GM23338 (cell line): ENCODE results near the gene FILIP1L.

Source experiments
- CREB1 ChIP-seq: fragments of 250-450 bp; sonication (Bioruptor Pico); IDR thresholded peaks from 2 replicates; pipeline ENCODE4 v1.5.0; 2020; ENCODE audit warnings: low read depth, mild to moderate bottlenecking, moderate library complexity
- ETS1 ChIP-seq: IDR thresholded peaks from 2 replicates; pipeline ENCODE4 v1.6.1; 2016; ENCODE audit warnings: antibody characterized with exemption
- EZH2 ChIP-seq: fragments of 200-600 bp; sonication (generic); IDR thresholded peaks from one replicate; pipeline ENCODE4 v1.8.0; 2017; ENCODE audit warnings: antibody characterized with exemption, mild to moderate bottlenecking, low read depth; ENCODE audit not compliant: unreplicated experiment
- EZH2phosphoT487 ChIP-seq: fragments of 200-600 bp; sonication (generic); IDR thresholded peaks from one replicate; pipeline ENCODE4 v1.8.1; 2018; ENCODE audit warnings: antibody characterized with exemption; ENCODE audit not compliant: unreplicated experiment
- JUNB ChIP-seq: IDR thresholded peaks from one replicate; pipeline ENCODE4 v1.6.1; 2016; ENCODE audit warnings: antibody characterized with exemption; ENCODE audit not compliant: unreplicated experiment
- POLR2AphosphoS5 ChIP-seq: IDR thresholded peaks from 2 replicates; pipeline ENCODE4 v1.6.1; 2016; ENCODE audit warnings: antibody characterized with exemption, low read depth
- ZNF114 ChIP-seq: fragments of 250-450 bp; sonication (Bioruptor Pico); IDR thresholded peaks from 2 replicates; pipeline ENCODE4 v1.5.0; 2020; ENCODE audit warnings: mild to moderate bottlenecking, moderate library complexity
- TF ChIP-seq, protein P1 (sequence below), 2 experiments: fragments of 200-600 bp in 1 of 2; sonication (generic) in 1 of 2; conservative IDR thresholded peaks; 2 replicates each; pipeline versions ENCODE4 v1.5.1 to v1.6.1; 2016 to 2017; ENCODE audit warnings: antibody characterized with exemption in 2 of 2, low read depth in 2 of 2, mild to moderate bottlenecking in 2 of 2, moderate library complexity in 1 of 2

- TF ChIP-seq, protein P1, sequence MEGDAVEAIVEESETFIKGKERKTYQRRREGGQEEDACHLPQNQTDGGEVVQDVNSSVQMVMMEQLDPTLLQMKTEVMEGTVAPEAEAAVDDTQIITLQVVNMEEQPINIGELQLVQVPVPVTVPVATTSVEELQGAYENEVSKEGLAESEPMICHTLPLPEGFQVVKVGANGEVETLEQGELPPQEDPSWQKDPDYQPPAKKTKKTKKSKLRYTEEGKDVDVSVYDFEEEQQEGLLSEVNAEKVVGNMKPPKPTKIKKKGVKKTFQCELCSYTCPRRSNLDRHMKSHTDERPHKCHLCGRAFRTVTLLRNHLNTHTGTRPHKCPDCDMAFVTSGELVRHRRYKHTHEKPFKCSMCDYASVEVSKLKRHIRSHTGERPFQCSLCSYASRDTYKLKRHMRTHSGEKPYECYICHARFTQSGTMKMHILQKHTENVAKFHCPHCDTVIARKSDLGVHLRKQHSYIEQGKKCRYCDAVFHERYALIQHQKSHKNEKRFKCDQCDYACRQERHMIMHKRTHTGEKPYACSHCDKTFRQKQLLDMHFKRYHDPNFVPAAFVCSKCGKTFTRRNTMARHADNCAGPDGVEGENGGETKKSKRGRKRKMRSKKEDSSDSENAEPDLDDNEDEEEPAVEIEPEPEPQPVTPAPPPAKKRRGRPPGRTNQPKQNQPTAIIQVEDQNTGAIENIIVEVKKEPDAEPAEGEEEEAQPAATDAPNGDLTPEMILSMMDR (conservative IDR thresholded peaks at IDR 0.05; ENCODE audit: low read depth in 2 of 2) = no peak
- TF ChIP-seq EZH2 = no peak
- no peak for TF ChIP-seq ZNF114
- no peak for TF ChIP-seq POLR2AphosphoS5
- TF ChIP-seq ETS1 = no peak
- TF ChIP-seq EZH2phosphoT487 = no peak
- no peak for TF ChIP-seq JUNB
- no peak for TF ChIP-seq CREB1 (CRISPR knock-in tag)
These were observed 15.6 kb downstream of the FILIP1L start for GRCh38 chr3:100098784-100099070.
